T-helper 1 cell (primary cell): ENCODE measurements around the gene IL3.

Experiments used
- DNase-seq, 5 donors: peaks; one replicate each; pipeline ENCODE4 v3.0.0-alpha.2; 2012 to 2020
- total RNA-seq, 4 donors: gene quantifications; one replicate each; lab custom pipeline; 2026; lab: John Stamatoyannopoulos, UW

The IL3 gene
- 0 reads per million in 4 donors for total RNA-seq

- no peak for DNase-seq
Measured at GRCh38 chr5:132060501-132061161, at the start of gene IL3. IL3 (plus strand) TSS chr5:132060655; CDS start chr5:132060707, 52 bp downstream.

GRCh38 chr5:132010989-132011621 is 49.4 kb upstream of the IL3 start:
- peak in 1 of 5 donors; percentile 10 for DNase-seq

- peak in 3 of 5 donors; percentile 36 to 51 (median 39) for DNase-seq
Measured at GRCh38 chr5:132011622-132012343, 48.7 kb upstream of the IL3 start, which contains the start of gene ACSL6. ACSL6 (minus strand) TSS chr5:132011658; CDS start chr5:132011553, 105 bp downstream.

GRCh38 chr5:132012371-132013005 is 48.0 kb upstream of the IL3 start:
- no peak for DNase-seq

GRCh38 chr5:132013006-132013689 is 47.3 kb upstream of the IL3 start:
- DNase-seq: no peak

GRCh38 chr5:132013711-132014110 is 46.7 kb upstream of the IL3 start:
- DNase-seq: no peak

- no peak for DNase-seq
Measured at GRCh38 chr5:132016721-132017250, 43.7 kb upstream of the IL3 start.

- DNase-seq: no peak
Measured at GRCh38 chr5:132017316-132017715, 43.1 kb upstream of the IL3 start.

- no peak for DNase-seq
Measured at GRCh38 chr5:132017738-132018625, 42.5 kb upstream of the IL3 start.

- no peak for DNase-seq
Measured at GRCh38 chr5:132019337-132019736, 41.1 kb upstream of the IL3 start.

- DNase-seq: peak; percentile 38 to 93 (median 59)
Measured at GRCh38 chr5:132019857-132020555, 40.4 kb upstream of the IL3 start.

GRCh38 chr5:132020568-132021339 is 39.7 kb upstream of the IL3 start:
- no peak for DNase-seq

GRCh38 chr5:132021654-132022053 is 38.8 kb upstream of the IL3 start:
- DNase-seq: no peak

GRCh38 chr5:132022737-132023136 is 37.7 kb upstream of the IL3 start:
- DNase-seq: no peak

- DNase-seq: no peak
Measured at GRCh38 chr5:132023258-132024116, 37.0 kb upstream of the IL3 start.

GRCh38 chr5:132024117-132024435 is 36.4 kb upstream of the IL3 start:
- DNase-seq: no peak

GRCh38 chr5:132024789-132025402 is 35.6 kb upstream of the IL3 start:
- DNase-seq: no peak

GRCh38 chr5:132025403-132025971 is 35.0 kb upstream of the IL3 start:
- no peak for DNase-seq
